Measurements from ENCODE around the gene ARHGEF7.

ARHGEF7 gene

GRCh38 chr13:111328574-111329410 lies 213.7 kb downstream of the ARHGEF7 start:
- DNase-seq = no peak

GRCh38 chr13:111329641-111330040 lies 214.5 kb downstream of the ARHGEF7 start:
- DNase-seq = no peak

GRCh38 chr13:111330066-111330610 lies 215.0 kb downstream of the ARHGEF7 start:
- DNase-seq = no peak

- no peak for DNase-seq
Observed at GRCh38 chr13:111335298-111335697, 220.2 kb downstream of the ARHGEF7 start.

- no peak for DNase-seq
Observed at GRCh38 chr13:111336666-111337065, 221.6 kb downstream of the ARHGEF7 start.

GRCh38 chr13:111337206-111337605 lies 222.1 kb downstream of the ARHGEF7 start:
- DNase-seq = no peak

- no peak for DNase-seq
Observed at GRCh38 chr13:111337741-111338140, 222.6 kb downstream of the ARHGEF7 start.

GRCh38 chr13:111338841-111339240 lies 223.7 kb downstream of the ARHGEF7 start:
- no peak for DNase-seq

- DNase-seq = no peak
Observed at GRCh38 chr13:111339366-111340143, 224.4 kb downstream of the ARHGEF7 start.

- DNase-seq = no peak
Observed at GRCh38 chr13:111341886-111342285, 226.8 kb downstream of the ARHGEF7 start.

GRCh38 chr13:111342721-111343120 lies 227.6 kb downstream of the ARHGEF7 start:
- DNase-seq = no peak

GRCh38 chr13:111343186-111343805 lies 228.2 kb downstream of the ARHGEF7 start:
- no peak for DNase-seq

GRCh38 chr13:111344471-111345191 lies 229.5 kb downstream of the ARHGEF7 start:
- DNase-seq = peak; percentile 72

- no peak for DNase-seq
Observed at GRCh38 chr13:111345682-111346081, 230.6 kb downstream of the ARHGEF7 start.

GRCh38 chr13:111346101-111346680 lies 231.1 kb downstream of the ARHGEF7 start:
- no peak for DNase-seq

GRCh38 chr13:111347438-111347837 lies 232.3 kb downstream of the ARHGEF7 start:
- DNase-seq = no peak

GRCh38 chr13:111353508-111353907 lies 238.4 kb downstream of the ARHGEF7 start:
- no peak for DNase-seq

GRCh38 chr13:111354789-111355188 lies 239.7 kb downstream of the ARHGEF7 start:
- no peak for DNase-seq
